Activated CD8-positive, alpha-beta memory T cell treated with anti-CD3 and anti-CD28 coated beads, Interleukin-2, amount 10 ng/mL, durations not matched to agents 7 days and 5 days (primary cell): ENCODE measurements around the gene PHF21A. TPM values are rescaled to one million over a fixed set of nuclear protein-coding genes. Genes with fewer than 3 reads are reported as not detected.

ENCODE experiments used
- ATAC-seq: fragments of 150-1000 bp; cut with Tn5 transposase; one replicate; pipeline ENCODE4 v1.10.0; 2021; ENCODE audit warnings: moderate library complexity
- CTCF ChIA-PET: fragments of 350-600 bp; sonication (Branson Sonifier 250); formaldehyde crosslinking; loops from one replicate; lab custom pipeline; 2021; ENCODE audit warnings: antibody characterized with exemption; lab: Charles Lee
- DNase-seq: peaks from one replicate; pipeline ENCODE4 v3.0.0-alpha.2; 2020
- H3K27ac Mint-ChIP-seq: one replicate; pipeline ENCODE4 v1.8.0; 2021; ENCODE audit warnings: mild to moderate bottlenecking, mixed read lengths
- H3K27me3 Mint-ChIP-seq: one replicate; pipeline ENCODE4 v1.8.0; 2021; ENCODE audit warnings: mixed read lengths
- H3K36me3 Mint-ChIP-seq: one replicate; pipeline ENCODE4 v1.8.0; 2021; ENCODE audit warnings: mild to moderate bottlenecking, mixed read lengths
- H3K4me1 Mint-ChIP-seq: one replicate; pipeline ENCODE4 v1.8.0; 2021; ENCODE audit warnings: mixed read lengths
- H3K4me3 Mint-ChIP-seq: one replicate; pipeline ENCODE4 v1.8.0; 2021; ENCODE audit warnings: mild to moderate bottlenecking, moderate library complexity, mixed read lengths
- H3K9me3 Mint-ChIP-seq: one replicate; pipeline ENCODE4 v1.8.0; 2022; ENCODE audit warnings: low read depth, mixed read lengths
- total RNA-seq, 2 experiments: library from RNA; stranded (reverse); gene quantifications; one replicate each; pipeline ENCODE4 v1.2.3, GENCODE V29; 2021

Gene PHF21A
- total RNA-seq, 2 experiments from 2014 or later, result 34.6 to 39.7 TPM

- H3K4me3 Mint-ChIP-seq, result no peak overlapping the region
- H3K4me1 Mint-ChIP-seq, result peaks cover 28% of the 10 kb centered on the region
- no peaks in the 10 kb centered on the region for H3K9me3 Mint-ChIP-seq
- CTCF ChIA-PET, result interaction anchor here (1.3 kb wide), 1 partner anchor 111 kb away, joined by 3 read pairs; no protein-coding TSS in a partner anchor
- no peak for DNase-seq
- H3K36me3 Mint-ChIP-seq, result peaks cover 1% of the 10 kb centered on the region
- H3K27ac Mint-ChIP-seq, result no peak overlapping the region
- peaks cover 19% of the 10 kb centered on the region for H3K27me3 Mint-ChIP-seq
- no peak for ATAC-seq
These were observed 200.4 kb downstream of the PHF21A start for GRCh38 chr11:45920531-45921477.

GRCh38 chr11:45919806-45920530 is 201.3 kb downstream of the PHF21A start:
- ATAC-seq (no peak), DNase-seq (no peak)
- CTCF ChIA-PET, result interaction anchor here (0.6 to 1.3 kb wide), 2 partner anchors 110 to 830 kb away, joined by 3 read pairs; no protein-coding TSS in a partner anchor
- H3K36me3 Mint-ChIP-seq, result peaks cover 3% of the 10 kb centered on the region
- H3K4me3 Mint-ChIP-seq, result no peak overlapping the region
- peak overlapping the region; percentile 94 for H3K27ac Mint-ChIP-seq
- no peaks in the 10 kb centered on the region for H3K9me3 Mint-ChIP-seq
- H3K27me3 Mint-ChIP-seq, result peaks cover 19% of the 10 kb centered on the region
- peaks cover 34% of the 10 kb centered on the region for H3K4me1 Mint-ChIP-seq

- DNase-seq, result no peak
- Mint-ChIP-seq H3K9me3 (no peaks in the 10 kb centered on the region), H3K27me3 (peaks cover 14% of the 10 kb centered on the region), H3K27ac (peak overlapping the region; percentile 94), H3K4me1 (peaks cover 36% of the 10 kb centered on the region), H3K36me3 (peaks cover 6% of the 10 kb centered on the region), H3K4me3 (peak overlapping the region; percentile 92)
- ATAC-seq, result no peak
- CTCF ChIA-PET, result interaction anchor here (0.6 to 1.7 kb wide), 6 partner anchors 10 to 831 kb away, joined by 3 to 11 read pairs (median 3); no protein-coding TSS in a partner anchor
These were observed 202.1 kb downstream of the PHF21A start for GRCh38 chr11:45918962-45919675.

- DNase-seq, result peak; percentile 84
- Mint-ChIP-seq H3K27me3 (peaks cover 9% of the 10 kb centered on the region), H3K27ac (peak overlapping the region; percentile 94), H3K36me3 (peaks cover 8% of the 10 kb centered on the region), H3K4me1 (peaks cover 39% of the 10 kb centered on the region), H3K4me3 (peak overlapping the region; percentile 92), H3K9me3 (no peaks in the 10 kb centered on the region)
- CTCF ChIA-PET, result interaction anchor here (0.9 to 1.7 kb wide), 7 partner anchors 9 to 390 kb away, joined by 3 to 11 read pairs (median 3); no protein-coding TSS in a partner anchor
- ATAC-seq, result peak; percentile 38
These were observed 202.8 kb downstream of the PHF21A start for GRCh38 chr11:45918331-45918941.

- Mint-ChIP-seq H3K27ac (peak within 1 kb of the TSS; percentile 94), H3K4me1 (peaks cover 39% of the 10 kb centered on the region), H3K36me3 (peaks cover 8% of the 10 kb centered on the region), H3K9me3 (no peaks in the 10 kb centered on the region), H3K27me3 (peaks cover 6% of the 10 kb centered on the region), H3K4me3 (peak within 1 kb of the TSS; percentile 92)
- CTCF ChIA-PET, result interaction anchor here (0.9 to 1.7 kb wide), 8 partner anchors 10 to 390 kb away, joined by 3 to 11 read pairs (median 3); no protein-coding TSS in a partner anchor
- ATAC-seq (peak; percentile 91), DNase-seq (peak; percentile 98)
These were observed 203.5 kb downstream of the PHF21A start, which contains the start of gene PEX16 for GRCh38 chr11:45917623-45918330. Gene PEX16, minus strand, starts transcription at chr11:45917877. Its CDS starts 66 bp downstream, at chr11:45917811.

- CTCF ChIA-PET, result interaction anchor here (1.0 to 1.7 kb wide), 3 partner anchors 12 to 89 kb away, joined by 3 to 11 read pairs (median 11); no protein-coding TSS in a partner anchor
- Mint-ChIP-seq H3K4me1 (peaks cover 39% of the 10 kb centered on the region), H3K27me3 (peaks cover 6% of the 10 kb centered on the region), H3K4me3 (peak overlapping the region; percentile 92), H3K36me3 (peaks cover 8% of the 10 kb centered on the region), H3K27ac (peak overlapping the region; percentile 94), H3K9me3 (no peaks in the 10 kb centered on the region)
- DNase-seq, result no peak
- no peak for ATAC-seq
These were observed 204.0 kb downstream of the PHF21A start for GRCh38 chr11:45917286-45917622.

- H3K27ac Mint-ChIP-seq, result no peak overlapping the region
- peaks cover 13% of the 10 kb centered on the region for H3K36me3 Mint-ChIP-seq
- H3K4me3 Mint-ChIP-seq, result no peak overlapping the region
- peaks cover 39% of the 10 kb centered on the region for H3K4me1 Mint-ChIP-seq
- H3K27me3 Mint-ChIP-seq, result no peaks in the 10 kb centered on the region
- DNase-seq (no peak), ATAC-seq (no peak)
- CTCF ChIA-PET, result no interaction called here
- H3K9me3 Mint-ChIP-seq, result no peaks in the 10 kb centered on the region
These were observed 205.8 kb downstream of the PHF21A start for GRCh38 chr11:45915446-45915845.

GRCh38 chr11:45913942-45914635 is 207.2 kb downstream of the PHF21A start:
- Mint-ChIP-seq H3K9me3 (no peaks in the 10 kb centered on the region), H3K4me1 (peaks cover 32% of the 10 kb centered on the region), H3K27me3 (no peaks in the 10 kb centered on the region), H3K4me3 (no peak overlapping the region), H3K36me3 (peaks cover 13% of the 10 kb centered on the region), H3K27ac (no peak overlapping the region)
- DNase-seq (no peak), ATAC-seq (no peak)
- CTCF ChIA-PET, result no interaction called here

- DNase-seq, result no peak
- no peak overlapping the region for H3K4me3 Mint-ChIP-seq
- H3K27me3 Mint-ChIP-seq, result no peaks in the 10 kb centered on the region
- H3K9me3 Mint-ChIP-seq, result no peaks in the 10 kb centered on the region
- CTCF ChIA-PET, result interaction anchor here (1.5 kb wide), 1 partner anchor 93 kb away, joined by 3 read pairs; no protein-coding TSS in a partner anchor
- no peak for ATAC-seq
- H3K4me1 Mint-ChIP-seq, result peaks cover 27% of the 10 kb centered on the region
- no peak overlapping the region for H3K27ac Mint-ChIP-seq
- peaks cover 13% of the 10 kb centered on the region for H3K36me3 Mint-ChIP-seq
These were observed 207.7 kb downstream of the PHF21A start for GRCh38 chr11:45913514-45913913.

- ATAC-seq, result no peak
- Mint-ChIP-seq H3K36me3 (peaks cover 11% of the 10 kb centered on the region), H3K4me1 (peaks cover 16% of the 10 kb centered on the region), H3K9me3 (no peaks in the 10 kb centered on the region), H3K27ac (no peak overlapping the region), H3K27me3 (no peaks in the 10 kb centered on the region), H3K4me3 (no peak overlapping the region)
- no peak for DNase-seq
- CTCF ChIA-PET, result no interaction called here
These were observed 210.6 kb downstream of the PHF21A start for GRCh38 chr11:45910623-45911022.

- H3K27me3 Mint-ChIP-seq, result no peaks in the 10 kb centered on the region
- H3K36me3 Mint-ChIP-seq, result peaks cover 10% of the 10 kb centered on the region
- no peak for DNase-seq
- H3K4me1 Mint-ChIP-seq, result peaks cover 10% of the 10 kb centered on the region
- H3K27ac Mint-ChIP-seq, result no peak overlapping the region
- H3K4me3 Mint-ChIP-seq, result no peak overlapping the region
- no peak for ATAC-seq
- CTCF ChIA-PET, result no interaction called here
- H3K9me3 Mint-ChIP-seq, result no peaks in the 10 kb centered on the region
These were observed 211.4 kb downstream of the PHF21A start for GRCh38 chr11:45909594-45910475.
